ENCODE data around the gene S100A5.

DNA sequence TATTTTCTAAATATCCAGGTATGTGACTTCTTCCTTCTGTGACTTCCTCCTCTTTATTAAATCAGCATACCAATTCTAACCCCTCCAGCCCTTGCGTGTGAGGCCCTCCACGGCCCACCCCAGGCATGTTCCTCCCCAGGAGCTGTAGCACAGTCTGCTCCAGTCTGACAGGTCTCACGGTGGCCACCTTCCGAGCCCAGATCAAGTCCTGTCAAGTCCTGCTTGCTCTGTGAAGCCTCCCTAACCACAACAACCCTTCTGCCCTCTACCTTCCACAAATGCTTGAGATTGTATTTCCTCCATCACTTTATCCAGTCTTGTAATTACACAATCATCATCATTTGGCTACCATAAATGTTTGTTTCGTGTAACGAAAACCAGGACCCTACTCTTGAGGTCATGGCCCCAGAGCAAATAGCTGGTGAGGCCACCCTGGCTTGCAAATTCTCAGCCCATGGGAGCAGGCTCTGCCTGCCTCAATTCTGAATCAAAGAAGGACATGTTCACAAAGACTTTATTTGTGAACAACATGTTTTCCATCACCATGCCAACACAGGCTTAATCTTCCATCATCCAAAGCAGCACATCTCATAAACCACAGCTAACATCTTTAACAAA, 47.3 kb downstream of the S100A5 start:
- no peak for TF ChIP-seq POLR2A (IDR thresholded peaks at IDR 0.05)
- TF ChIP-seq, protein P1, sequence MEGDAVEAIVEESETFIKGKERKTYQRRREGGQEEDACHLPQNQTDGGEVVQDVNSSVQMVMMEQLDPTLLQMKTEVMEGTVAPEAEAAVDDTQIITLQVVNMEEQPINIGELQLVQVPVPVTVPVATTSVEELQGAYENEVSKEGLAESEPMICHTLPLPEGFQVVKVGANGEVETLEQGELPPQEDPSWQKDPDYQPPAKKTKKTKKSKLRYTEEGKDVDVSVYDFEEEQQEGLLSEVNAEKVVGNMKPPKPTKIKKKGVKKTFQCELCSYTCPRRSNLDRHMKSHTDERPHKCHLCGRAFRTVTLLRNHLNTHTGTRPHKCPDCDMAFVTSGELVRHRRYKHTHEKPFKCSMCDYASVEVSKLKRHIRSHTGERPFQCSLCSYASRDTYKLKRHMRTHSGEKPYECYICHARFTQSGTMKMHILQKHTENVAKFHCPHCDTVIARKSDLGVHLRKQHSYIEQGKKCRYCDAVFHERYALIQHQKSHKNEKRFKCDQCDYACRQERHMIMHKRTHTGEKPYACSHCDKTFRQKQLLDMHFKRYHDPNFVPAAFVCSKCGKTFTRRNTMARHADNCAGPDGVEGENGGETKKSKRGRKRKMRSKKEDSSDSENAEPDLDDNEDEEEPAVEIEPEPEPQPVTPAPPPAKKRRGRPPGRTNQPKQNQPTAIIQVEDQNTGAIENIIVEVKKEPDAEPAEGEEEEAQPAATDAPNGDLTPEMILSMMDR (IDR thresholded peaks at IDR 0.05) = no peak

All from breast epithelium (tissue), 3 donors.